Kidney glomerular epithelial cell (primary cell): ENCODE results near the gene EXTL2.
"Not testable (repeated sequence)": the region's sequence is repeated elsewhere in the genome, so short reads cannot be mapped to it uniquely, and the experiment has no call there.

Experiments
- DNase-seq: peaks from one replicate; lab custom pipeline; 2025; lab: John Stamatoyannopoulos, UW

EXTL2 gene, protein sequence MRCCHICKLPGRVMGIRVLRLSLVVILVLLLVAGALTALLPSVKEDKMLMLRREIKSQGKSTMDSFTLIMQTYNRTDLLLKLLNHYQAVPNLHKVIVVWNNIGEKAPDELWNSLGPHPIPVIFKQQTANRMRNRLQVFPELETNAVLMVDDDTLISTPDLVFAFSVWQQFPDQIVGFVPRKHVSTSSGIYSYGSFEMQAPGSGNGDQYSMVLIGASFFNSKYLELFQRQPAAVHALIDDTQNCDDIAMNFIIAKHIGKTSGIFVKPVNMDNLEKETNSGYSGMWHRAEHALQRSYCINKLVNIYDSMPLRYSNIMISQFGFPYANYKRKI

GRCh38 chr1:100894603-100895539 is at the start of gene EXTL2:
Gene EXTL2, minus strand, starts transcription at chr1:100894842. Its CDS starts 6,085 bp downstream, at chr1:100888757.
- DNase-seq: peak; percentile 89

- no peak for DNase-seq
Observed at GRCh38 chr1:100943533-100943932, 48.9 kb upstream of the EXTL2 start.

DNA sequence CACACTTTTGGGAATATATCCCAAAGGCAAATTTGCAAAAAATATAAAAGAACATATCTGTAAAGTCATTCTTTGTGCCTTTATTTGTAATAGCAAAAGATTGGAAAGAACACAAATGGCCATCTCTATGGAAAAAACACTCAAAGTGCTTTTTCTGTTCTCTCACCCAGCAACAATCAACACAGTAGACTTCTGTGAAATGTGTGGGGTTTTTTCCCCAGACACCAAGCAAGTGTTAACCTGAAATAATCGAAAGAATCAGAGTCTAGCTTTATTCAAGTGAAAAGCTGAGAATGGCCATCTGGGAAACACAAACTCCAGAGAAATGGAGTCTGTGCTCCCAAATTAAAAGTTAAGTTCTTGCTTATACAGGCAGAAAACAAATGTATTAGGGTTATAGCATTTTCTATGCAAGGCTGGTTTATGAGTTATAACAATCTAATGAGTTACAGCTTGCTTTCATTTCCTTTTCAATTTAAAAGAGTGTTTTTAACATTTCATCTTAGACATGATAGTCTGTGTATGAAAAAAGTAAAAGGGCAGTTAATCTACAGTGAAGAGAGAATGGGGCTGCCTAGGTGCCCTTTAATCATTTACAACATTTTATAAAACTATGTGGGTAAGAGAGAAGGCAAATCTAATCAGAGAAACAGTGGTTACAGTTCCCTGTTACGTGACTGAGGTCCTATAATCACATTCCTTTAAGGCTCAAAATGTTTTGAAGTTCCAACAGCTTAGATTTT is 47.8 kb upstream of the EXTL2 start:
- no peak for DNase-seq

GRCh38 chr1:100941580-100942216 is 47.1 kb upstream of the EXTL2 start:
- no peak for DNase-seq

DNA sequence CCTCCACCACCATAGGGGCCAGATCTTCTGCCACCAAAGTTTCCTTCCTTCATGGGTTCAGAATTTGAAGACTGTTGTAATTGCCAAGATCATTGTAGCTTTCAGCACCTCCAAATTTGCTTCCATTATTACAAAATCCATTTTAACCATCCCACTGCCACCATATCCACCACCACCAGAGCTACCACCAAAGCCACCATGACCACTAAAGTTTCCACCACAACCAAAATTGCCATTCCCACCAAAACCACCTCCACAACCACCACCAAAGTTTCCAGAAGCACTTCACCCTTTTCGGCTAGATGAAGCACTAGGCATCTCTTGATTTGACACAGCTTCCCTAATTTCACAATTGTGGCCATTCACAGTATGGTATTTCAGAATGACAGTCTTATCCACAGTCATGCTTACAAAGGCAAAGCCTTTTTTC is 46.5 kb upstream of the EXTL2 start:
- DNase-seq: no peak

- no peak for DNase-seq
Observed at GRCh38 chr1:100936194-100936967, 41.7 kb upstream of the EXTL2 start.

DNA sequence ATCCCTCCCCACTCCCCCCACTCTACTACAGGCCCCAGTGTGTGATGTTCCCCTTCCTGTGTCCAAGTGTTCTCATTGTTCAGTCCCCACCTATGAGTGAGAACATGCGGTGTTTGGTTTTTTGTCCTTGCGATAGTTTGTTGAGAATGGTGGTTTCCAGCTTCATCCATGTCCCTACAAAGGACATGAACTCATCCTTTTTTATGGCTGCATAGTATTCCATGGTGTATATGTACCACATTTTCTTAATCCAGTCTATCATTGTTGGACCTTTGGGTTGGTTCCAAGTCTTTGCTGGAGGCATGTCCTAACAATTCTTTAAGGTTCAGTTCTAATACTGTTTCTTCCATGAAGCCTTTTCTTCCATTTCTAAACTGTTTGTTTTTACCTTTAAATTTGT is 38.9 kb upstream of the EXTL2 start:
- DNase-seq: not testable (repeated sequence)

DNA sequence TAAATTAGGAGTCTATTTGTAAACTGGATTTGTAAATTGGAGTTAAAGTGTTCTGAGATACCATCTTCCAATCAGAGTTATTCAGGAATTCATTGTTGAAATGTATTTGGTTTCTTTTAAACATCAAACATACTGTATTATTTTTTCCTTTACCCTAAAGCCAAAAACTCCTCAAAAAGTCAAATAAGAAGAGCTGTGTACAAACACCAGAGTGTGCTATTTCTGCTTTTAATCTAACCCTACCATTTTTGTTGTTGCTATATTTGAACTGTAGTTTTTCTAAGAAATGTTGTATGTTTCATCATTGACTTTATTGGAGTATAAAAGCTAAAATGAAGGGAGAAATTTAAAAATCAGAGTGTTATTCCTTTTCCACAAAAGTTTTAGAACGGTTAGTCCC is 37.1 kb upstream of the EXTL2 start:
- DNase-seq: no peak

DNA sequence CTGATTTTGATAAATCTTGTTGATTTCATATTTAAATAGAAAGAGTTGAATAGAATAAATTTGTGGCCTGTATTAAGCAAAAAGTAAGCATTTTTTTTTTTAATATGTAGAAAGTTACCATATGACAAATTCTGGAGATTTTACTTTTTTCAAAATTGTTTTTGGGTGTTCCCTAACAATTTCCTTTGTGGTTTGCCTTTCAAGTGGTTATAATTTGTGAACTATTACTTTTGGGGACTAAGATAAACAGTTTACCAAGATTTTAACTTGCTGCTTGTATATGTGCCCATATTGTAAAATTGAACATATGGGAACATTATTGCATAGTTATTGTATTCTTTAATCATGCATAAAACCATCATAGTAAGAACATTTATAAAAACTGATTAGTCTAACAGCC is 35.9 kb upstream of the EXTL2 start:
- DNase-seq: no peak

DNA sequence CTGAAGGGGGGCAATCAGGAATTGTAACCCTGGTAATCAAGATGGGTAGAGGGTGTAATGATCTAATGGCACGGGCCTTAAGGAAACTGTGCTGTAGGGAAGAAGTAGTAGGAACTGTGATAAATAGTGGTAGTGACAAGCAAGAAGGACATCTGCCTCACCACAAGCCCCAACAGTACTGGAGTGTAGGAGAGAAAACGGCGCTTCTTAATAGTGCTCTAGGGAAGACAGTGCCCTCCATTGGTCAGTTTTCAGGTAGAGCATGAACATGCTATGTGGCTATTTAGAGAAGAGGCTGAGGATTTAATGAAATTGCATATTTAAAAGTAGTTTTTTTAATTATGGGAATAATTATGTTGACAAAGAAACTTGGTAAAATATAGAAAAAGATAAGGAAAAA is 33.5 kb upstream of the EXTL2 start:
- DNase-seq: no peak

DNA sequence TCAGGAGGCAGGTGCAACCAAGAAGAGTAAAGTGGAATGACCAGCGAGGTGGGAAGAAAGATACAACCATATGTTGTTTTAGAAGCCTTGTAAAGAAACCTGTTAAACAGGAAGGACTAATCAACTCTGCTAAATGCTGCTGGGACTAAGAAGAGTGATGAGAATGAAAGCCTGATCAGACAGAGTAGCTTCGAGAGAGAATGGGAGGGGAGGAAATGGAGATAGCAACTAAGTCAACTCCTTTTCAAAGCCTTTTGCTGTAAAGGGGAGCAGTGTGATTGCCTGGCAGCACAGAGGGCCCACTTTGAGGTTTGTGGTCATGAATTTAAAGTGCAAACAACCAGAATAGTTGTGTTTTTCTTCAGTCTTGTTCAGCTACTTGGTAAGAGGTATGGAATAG is 32.6 kb upstream of the EXTL2 start:
- no peak for DNase-seq

- DNase-seq: no peak
Observed at GRCh38 chr1:100926240-100926639, 31.6 kb upstream of the EXTL2 start.

DNA sequence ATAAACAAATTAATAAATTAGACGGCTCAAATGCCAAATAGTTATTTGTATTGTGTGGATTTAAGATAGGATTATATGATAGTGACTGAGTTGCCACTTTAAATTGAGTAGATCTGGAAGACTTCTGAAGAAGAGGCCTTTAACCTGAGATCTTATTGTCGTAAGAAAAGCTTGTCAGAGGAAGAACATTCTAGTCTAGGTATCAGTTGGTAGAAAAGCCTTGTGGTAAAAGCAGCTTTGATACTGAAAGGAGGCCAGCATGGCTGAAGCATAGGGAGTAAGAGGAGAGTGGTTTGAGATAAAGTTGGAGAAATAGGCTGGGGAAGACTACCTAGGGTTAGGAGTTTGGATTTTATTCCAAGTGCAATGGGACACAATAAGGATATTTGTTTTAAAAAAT is 30.3 kb upstream of the EXTL2 start:
- no peak for DNase-seq

- DNase-seq: no peak
Observed at GRCh38 chr1:100924212-100924611, 29.6 kb upstream of the EXTL2 start.

GRCh38 chr1:100921110-100921706 is 26.6 kb upstream of the EXTL2 start:
- DNase-seq: peak; percentile 33

GRCh38 chr1:100912019-100912418 is 17.4 kb upstream of the EXTL2 start:
- DNase-seq: no peak

GRCh38 chr1:100909018-100909417 is 14.4 kb upstream of the EXTL2 start:
- DNase-seq: no peak

GRCh38 chr1:100907887-100908286 is 13.2 kb upstream of the EXTL2 start:
- DNase-seq: no peak

DNA sequence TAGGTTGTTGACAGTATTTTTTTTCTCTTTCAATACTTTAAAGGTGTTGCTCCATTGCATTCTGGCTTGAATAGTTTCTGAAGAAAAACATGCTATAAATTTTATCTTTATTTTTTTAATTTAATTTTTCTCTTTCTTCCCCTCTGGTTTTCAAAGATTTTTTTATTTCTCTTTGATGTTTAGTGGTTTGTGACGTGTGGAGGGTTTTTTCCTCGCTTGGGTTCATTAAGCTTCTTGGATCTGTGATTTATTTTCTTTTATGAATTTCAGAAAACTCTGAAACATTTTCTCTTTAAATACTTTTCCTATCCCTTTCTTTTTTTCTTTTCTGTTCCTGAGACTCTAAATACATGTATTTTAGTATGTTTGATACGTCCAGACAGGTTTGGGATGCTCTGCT is 10.5 kb upstream of the EXTL2 start:
- DNase-seq: no peak

- DNase-seq: no peak
Observed at GRCh38 chr1:100904528-100904927, 9.9 kb upstream of the EXTL2 start.

- DNase-seq: no peak
Observed at GRCh38 chr1:100903777-100904176, 9.1 kb upstream of the EXTL2 start.
